ENCODE data around the gene MPI. TPM values are rescaled to one million over a fixed set of nuclear protein-coding genes. Genes with fewer than 3 reads are reported as not detected.

Gene MPI
- total and polyA plus RNA-seq, 4 donors: 16.1 to 38.4 (median 31.9) TPM

DNA sequence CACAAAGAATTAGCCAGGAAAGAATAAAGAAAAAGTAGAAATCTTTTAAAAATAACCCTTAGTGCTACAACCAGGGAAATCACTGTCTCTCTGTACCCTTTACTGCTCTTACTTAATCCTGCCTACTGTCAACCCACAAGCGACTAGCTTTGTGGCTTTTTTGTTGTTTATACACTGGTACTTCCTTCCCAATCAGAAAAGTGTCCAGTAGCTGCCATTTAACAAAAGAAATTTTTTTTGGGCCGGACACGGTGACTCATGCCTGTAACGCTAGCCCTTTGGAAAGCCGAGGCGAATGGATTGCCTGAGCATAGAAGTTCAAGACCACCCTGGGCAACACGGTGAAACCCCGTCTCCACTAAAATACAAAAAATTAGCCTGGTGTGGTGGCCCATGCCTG, 30.6 kb downstream of the MPI start:
- WGBS: 89% methylated on average over 8 of the region's 8 CpGs
- DNase-seq (ENCODE audit: low spot score): no peak
- Histone ChIP-seq H3K36me3 (ENCODE audit: control insufficient read depth in 4 of 4, insufficient read depth in 3 of 4, low read depth in 1 of 4, low read length in 3 of 4) (peaks cover 11 to 66% (median 47%) of the 10 kb centered on the region in 4 donors), H3K9ac (ENCODE audit: low read depth in 1 of 2, low read length in 2 of 2) (no peak overlapping the region), H3K9me3 (ENCODE audit: control insufficient read depth in 4 of 4, low read length in 3 of 4) (no peaks in the 10 kb centered on the region), H3K27ac (ENCODE audit: low read depth in 1 of 2, low read length in 2 of 2) (no peak overlapping the region), H3K4me1 (ENCODE audit: control insufficient read depth in 4 of 4, insufficient read depth in 4 of 4, low read length in 3 of 4) (no peaks in the 10 kb centered on the region), H3K4me3 (ENCODE audit: low read depth in 1 of 3, low read length in 3 of 3) (no peak overlapping the region), H3K27me3 (ENCODE audit: control insufficient read depth in 4 of 4, insufficient read depth in 4 of 4, low read length in 3 of 4) (no peaks in the 10 kb centered on the region)
- TF ChIP-seq HNF4G (IDR thresholded peaks at IDR 0.05) (no peak), FOXA1 (IDR thresholded peaks at IDR 0.05) (no peak), NR2F2 (IDR thresholded peaks at IDR 0.05) (no peak), YY1 (IDR thresholded peaks at IDR 0.05) (no peak), HNF4A (conservative IDR thresholded peaks at IDR 0.05) (no peak), GABPA (IDR thresholded peaks at IDR 0.05 in 1 of 2, conservative IDR thresholded peaks at IDR 0.05 in 1 of 2) (no peak), SP1 (IDR thresholded peaks at IDR 0.05) (no peak), RXRA (IDR thresholded peaks at IDR 0.05) (no peak), JUND (IDR thresholded peaks at IDR 0.05) (no peak), TAF1 (conservative IDR thresholded peaks at IDR 0.05) (no peak), EGR1 (IDR thresholded peaks at IDR 0.05; ENCODE audit: low read depth in 2 of 2) (no peak), RAD21 (IDR thresholded peaks at IDR 0.05) (no peak)
- TF ChIP-seq, protein P1, sequence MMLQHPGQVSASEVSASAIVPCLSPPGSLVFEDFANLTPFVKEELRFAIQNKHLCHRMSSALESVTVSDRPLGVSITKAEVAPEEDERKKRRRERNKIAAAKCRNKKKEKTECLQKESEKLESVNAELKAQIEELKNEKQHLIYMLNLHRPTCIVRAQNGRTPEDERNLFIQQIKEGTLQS (IDR thresholded peaks at IDR 0.05): no peak
- TF ChIP-seq, protein P2, sequence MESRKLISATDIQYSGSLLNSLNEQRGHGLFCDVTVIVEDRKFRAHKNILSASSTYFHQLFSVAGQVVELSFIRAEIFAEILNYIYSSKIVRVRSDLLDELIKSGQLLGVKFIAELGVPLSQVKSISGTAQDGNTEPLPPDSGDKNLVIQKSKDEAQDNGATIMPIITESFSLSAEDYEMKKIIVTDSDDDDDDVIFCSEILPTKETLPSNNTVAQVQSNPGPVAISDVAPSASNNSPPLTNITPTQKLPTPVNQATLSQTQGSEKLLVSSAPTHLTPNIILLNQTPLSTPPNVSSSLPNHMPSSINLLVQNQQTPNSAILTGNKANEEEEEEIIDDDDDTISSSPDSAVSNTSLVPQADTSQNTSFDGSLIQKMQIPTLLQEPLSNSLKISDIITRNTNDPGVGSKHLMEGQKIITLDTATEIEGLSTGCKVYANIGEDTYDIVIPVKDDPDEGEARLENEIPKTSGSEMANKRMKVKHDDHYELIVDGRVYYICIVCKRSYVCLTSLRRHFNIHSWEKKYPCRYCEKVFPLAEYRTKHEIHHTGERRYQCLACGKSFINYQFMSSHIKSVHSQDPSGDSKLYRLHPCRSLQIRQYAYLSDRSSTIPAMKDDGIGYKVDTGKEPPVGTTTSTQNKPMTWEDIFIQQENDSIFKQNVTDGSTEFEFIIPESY (IDR thresholded peaks at IDR 0.05): no peak
- TF ChIP-seq, protein P3, sequence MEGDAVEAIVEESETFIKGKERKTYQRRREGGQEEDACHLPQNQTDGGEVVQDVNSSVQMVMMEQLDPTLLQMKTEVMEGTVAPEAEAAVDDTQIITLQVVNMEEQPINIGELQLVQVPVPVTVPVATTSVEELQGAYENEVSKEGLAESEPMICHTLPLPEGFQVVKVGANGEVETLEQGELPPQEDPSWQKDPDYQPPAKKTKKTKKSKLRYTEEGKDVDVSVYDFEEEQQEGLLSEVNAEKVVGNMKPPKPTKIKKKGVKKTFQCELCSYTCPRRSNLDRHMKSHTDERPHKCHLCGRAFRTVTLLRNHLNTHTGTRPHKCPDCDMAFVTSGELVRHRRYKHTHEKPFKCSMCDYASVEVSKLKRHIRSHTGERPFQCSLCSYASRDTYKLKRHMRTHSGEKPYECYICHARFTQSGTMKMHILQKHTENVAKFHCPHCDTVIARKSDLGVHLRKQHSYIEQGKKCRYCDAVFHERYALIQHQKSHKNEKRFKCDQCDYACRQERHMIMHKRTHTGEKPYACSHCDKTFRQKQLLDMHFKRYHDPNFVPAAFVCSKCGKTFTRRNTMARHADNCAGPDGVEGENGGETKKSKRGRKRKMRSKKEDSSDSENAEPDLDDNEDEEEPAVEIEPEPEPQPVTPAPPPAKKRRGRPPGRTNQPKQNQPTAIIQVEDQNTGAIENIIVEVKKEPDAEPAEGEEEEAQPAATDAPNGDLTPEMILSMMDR (IDR thresholded peaks at IDR 0.05; ENCODE audit: low read depth, low read length, missing input control): no peak
- TF ChIP-seq, protein P4, sequence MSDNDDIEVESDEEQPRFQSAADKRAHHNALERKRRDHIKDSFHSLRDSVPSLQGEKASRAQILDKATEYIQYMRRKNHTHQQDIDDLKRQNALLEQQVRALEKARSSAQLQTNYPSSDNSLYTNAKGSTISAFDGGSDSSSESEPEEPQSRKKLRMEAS (IDR thresholded peaks at IDR 0.05): no peak

DNA sequence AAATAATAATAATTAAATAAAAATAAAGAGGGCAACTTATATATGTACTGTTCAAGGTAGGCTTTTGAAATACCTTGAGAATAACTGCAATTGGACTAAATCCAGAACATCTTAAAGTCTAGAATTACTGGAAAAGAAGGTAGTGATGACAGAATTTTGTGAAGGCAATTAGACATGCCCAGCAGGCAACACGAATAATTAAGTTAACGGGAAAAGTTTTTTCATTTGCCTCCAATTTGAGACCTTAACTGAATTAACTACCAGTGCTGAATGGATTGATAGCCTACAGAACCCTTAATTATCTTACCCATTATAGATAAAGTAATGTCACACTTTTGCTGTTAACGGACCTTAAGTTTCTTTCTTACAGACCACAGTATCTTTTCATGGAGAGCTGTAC, 34.7 kb downstream of the MPI start:
- 95% methylated on average over 3 of the region's 3 CpGs for WGBS
- TF ChIP-seq, protein P2 (IDR thresholded peaks at IDR 0.05): no peak
- TF ChIP-seq RXRA (IDR thresholded peaks at IDR 0.05) (no peak), HNF4A (conservative IDR thresholded peaks at IDR 0.05) (no peak), EGR1 (IDR thresholded peaks at IDR 0.05; ENCODE audit: low read depth in 2 of 2) (no peak), NR2F2 (IDR thresholded peaks at IDR 0.05) (no peak), FOXA2 (IDR thresholded peaks at IDR 0.05) (no peak), SP1 (IDR thresholded peaks at IDR 0.05) (no peak), YY1 (IDR thresholded peaks at IDR 0.05) (no peak)
- TF ChIP-seq, protein P4 (IDR thresholded peaks at IDR 0.05): no peak
- TF ChIP-seq, protein P3 (IDR thresholded peaks at IDR 0.05; ENCODE audit: low read depth, low read length, missing input control): no peak
- TF ChIP-seq, protein P1 (IDR thresholded peaks at IDR 0.05): no peak
- H3K4me3 ChIP-seq (ENCODE audit: low read depth in 1 of 3, low read length in 3 of 3): no peak overlapping the region
- no peaks in the 10 kb centered on the region for H3K4me1 ChIP-seq (ENCODE audit: control insufficient read depth in 4 of 4, insufficient read depth in 4 of 4, low read length in 3 of 4)
- no peaks in the 10 kb centered on the region for H3K9me3 ChIP-seq (ENCODE audit: control insufficient read depth in 4 of 4, low read length in 3 of 4)
- no peaks in the 10 kb centered on the region for H3K27me3 ChIP-seq (ENCODE audit: control insufficient read depth in 4 of 4, insufficient read depth in 4 of 4, low read length in 3 of 4)
- H3K36me3 ChIP-seq (ENCODE audit: control insufficient read depth in 4 of 4, insufficient read depth in 3 of 4, low read depth in 1 of 4, low read length in 3 of 4): peaks cover 14 to 70% (median 45%) of the 10 kb centered on the region in 4 donors
- no peak overlapping the region for H3K9ac ChIP-seq (ENCODE audit: low read depth in 1 of 2, low read length in 2 of 2)
- no peak for DNase-seq (ENCODE audit: low spot score)
- H3K27ac ChIP-seq (ENCODE audit: low read depth in 1 of 2, low read length in 2 of 2): no peak overlapping the region

Data from liver (tissue), 9 donors.